Prostate gland (tissue), 2 donors: Measurements from ENCODE around the gene CERS6.

ENCODE experiments used
- POLR2A ChIP-seq: fragments of 450-650 bp; IDR thresholded peaks from one replicate; pipeline ENCODE4 v1.6.1; 2016; ENCODE audit warnings: antibody characterized with exemption, mild to moderate bottlenecking
- TF ChIP-seq, protein P1 (sequence below), 4 experiments: fragments of 200-600 bp in 2 of 4; fragments of 450-650 bp in 2 of 4; sonication (generic) in 2 of 4; IDR thresholded peaks; 1 replicate in 3 of 4; 2 replicates in 1 of 4; pipeline ENCODE4 v1.5.1; 2016 to 2019; ENCODE audit warnings: antibody characterized with exemption in 4 of 4, mild to moderate bottlenecking in 2 of 4, moderate library complexity in 2 of 4

DNA sequence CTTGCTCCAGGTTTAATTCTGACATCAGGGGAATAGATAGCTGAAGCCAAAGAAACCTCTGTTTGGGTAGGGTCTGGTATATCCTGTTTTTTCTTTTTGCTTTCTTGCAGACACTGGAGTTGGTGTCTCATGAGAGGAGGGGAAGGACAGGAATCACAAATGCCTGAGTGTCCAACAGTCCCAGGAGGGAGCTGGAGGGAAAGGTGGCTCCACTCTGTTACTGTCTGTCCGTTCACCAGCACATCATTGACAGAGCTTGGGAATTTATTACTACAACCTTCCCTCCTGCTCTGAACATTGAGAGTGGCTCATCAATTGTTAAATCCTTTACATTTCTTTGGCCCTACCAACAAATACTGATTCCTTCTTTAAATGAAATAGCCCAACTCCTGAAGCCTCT is 194.1 kb downstream of the CERS6 start:
- TF ChIP-seq, protein P1, sequence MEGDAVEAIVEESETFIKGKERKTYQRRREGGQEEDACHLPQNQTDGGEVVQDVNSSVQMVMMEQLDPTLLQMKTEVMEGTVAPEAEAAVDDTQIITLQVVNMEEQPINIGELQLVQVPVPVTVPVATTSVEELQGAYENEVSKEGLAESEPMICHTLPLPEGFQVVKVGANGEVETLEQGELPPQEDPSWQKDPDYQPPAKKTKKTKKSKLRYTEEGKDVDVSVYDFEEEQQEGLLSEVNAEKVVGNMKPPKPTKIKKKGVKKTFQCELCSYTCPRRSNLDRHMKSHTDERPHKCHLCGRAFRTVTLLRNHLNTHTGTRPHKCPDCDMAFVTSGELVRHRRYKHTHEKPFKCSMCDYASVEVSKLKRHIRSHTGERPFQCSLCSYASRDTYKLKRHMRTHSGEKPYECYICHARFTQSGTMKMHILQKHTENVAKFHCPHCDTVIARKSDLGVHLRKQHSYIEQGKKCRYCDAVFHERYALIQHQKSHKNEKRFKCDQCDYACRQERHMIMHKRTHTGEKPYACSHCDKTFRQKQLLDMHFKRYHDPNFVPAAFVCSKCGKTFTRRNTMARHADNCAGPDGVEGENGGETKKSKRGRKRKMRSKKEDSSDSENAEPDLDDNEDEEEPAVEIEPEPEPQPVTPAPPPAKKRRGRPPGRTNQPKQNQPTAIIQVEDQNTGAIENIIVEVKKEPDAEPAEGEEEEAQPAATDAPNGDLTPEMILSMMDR (IDR thresholded peaks at IDR 0.05), result no peak
- no peak for TF ChIP-seq POLR2A
